ENCODE measurements around the gene CFLAR. TPM values are rescaled to one million over a fixed set of nuclear protein-coding genes. Genes with fewer than 3 reads are reported as not detected.

The CFLAR gene
- total RNA-seq, 1 experiment from 2014 or later: 7.6 TPM

DNA sequence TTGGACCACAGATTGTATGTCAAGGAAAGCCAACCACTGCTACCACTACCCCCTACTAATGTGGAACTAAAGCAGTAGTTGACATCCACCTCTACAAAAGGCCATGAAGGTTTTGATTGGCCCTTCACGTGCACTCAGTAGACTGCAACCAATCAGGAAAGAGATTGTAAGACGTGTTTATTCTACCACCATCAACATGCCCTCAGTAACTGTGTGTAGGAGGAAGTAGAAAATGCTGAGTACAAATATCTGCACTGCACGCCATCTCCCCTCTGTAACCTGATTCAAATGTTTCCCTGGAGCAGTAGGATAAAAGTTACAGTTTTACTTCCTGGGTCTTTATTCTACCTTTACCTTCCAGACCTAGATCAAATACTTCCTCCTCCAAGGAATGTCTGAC is 64.0 kb downstream of the CFLAR start:
- no peak overlapping the region for H4K91ac ChIP-seq (ENCODE audit: insufficient read length, low read depth, low read length)
- Mint-ChIP-seq H3K4me1 (peaks cover 17 to 19% of the 10 kb centered on the region in 2 experiments), H3K36me3 (ENCODE audit: insufficient read depth in 1 of 3, low read depth in 3 of 3) (peaks cover 2 to 7% (median 4%) of the 10 kb centered on the region in 3 experiments; a peak in 5 of 7 replicates), H3K4me3 (no peak overlapping the region), H3K9me3 (peaks cover 23 to 25% of the 10 kb centered on the region in 2 experiments), H3K27ac (no peak overlapping the region), H3K27me3 (ENCODE audit: low read depth) (no peaks in the 10 kb centered on the region; the same call in 1 of the 2 replicates)
- H2BK120ac ChIP-seq (ENCODE audit: low read depth, low read length, poor library complexity, severe bottlenecking): no peak overlapping the region
- no peak overlapping the region for H2BK15ac ChIP-seq (ENCODE audit: low read depth, low read length)
- H3K79me2 ChIP-seq (ENCODE audit: insufficient read depth, low read length): no peaks in the 10 kb centered on the region
- H3K4me2 ChIP-seq (ENCODE audit: insufficient read depth, insufficient read length, low read length): no peak overlapping the region
- H3K79me1 ChIP-seq (ENCODE audit: insufficient read depth, low read depth, low read length, poor library complexity, severe bottlenecking): no peaks in the 10 kb centered on the region
- H3K27me3 ChIP-seq (ENCODE audit: insufficient read depth, low read length): no peaks in the 10 kb centered on the region
- no peaks in the 10 kb centered on the region for H3K23me2 ChIP-seq (ENCODE audit: insufficient read length, low read depth, low read length, poor library complexity, severe bottlenecking)
- H3K9me3 ChIP-seq (ENCODE audit: control insufficient read depth, low read depth, low read length): peaks cover 9% of the 10 kb centered on the region
- H2AFZ ChIP-seq (ENCODE audit: low read length): no peak overlapping the region
- no CpG with 5 or more reads among the region's 3 CpGs for WGBS (ENCODE audit: extremely low coverage, insufficient read length, low lambda C conversion rate)
- H2BK5ac ChIP-seq (ENCODE audit: insufficient read length, low read length): no peak overlapping the region
- no peak overlapping the region for H3K4ac ChIP-seq (ENCODE audit: low read depth, low read length)
- TF ChIP-seq, protein P1, sequence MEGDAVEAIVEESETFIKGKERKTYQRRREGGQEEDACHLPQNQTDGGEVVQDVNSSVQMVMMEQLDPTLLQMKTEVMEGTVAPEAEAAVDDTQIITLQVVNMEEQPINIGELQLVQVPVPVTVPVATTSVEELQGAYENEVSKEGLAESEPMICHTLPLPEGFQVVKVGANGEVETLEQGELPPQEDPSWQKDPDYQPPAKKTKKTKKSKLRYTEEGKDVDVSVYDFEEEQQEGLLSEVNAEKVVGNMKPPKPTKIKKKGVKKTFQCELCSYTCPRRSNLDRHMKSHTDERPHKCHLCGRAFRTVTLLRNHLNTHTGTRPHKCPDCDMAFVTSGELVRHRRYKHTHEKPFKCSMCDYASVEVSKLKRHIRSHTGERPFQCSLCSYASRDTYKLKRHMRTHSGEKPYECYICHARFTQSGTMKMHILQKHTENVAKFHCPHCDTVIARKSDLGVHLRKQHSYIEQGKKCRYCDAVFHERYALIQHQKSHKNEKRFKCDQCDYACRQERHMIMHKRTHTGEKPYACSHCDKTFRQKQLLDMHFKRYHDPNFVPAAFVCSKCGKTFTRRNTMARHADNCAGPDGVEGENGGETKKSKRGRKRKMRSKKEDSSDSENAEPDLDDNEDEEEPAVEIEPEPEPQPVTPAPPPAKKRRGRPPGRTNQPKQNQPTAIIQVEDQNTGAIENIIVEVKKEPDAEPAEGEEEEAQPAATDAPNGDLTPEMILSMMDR (conservative IDR thresholded peaks at IDR 0.05): no peak
- no peaks in the 10 kb centered on the region for H4K20me1 ChIP-seq (ENCODE audit: control insufficient read depth, insufficient read depth, insufficient read length)
- no peak overlapping the region for H3K56ac ChIP-seq (ENCODE audit: insufficient read length, low read depth, low read length)
- H3K23ac ChIP-seq (ENCODE audit: insufficient read length, low read depth, low read length): no peak overlapping the region
- H4K5ac ChIP-seq (ENCODE audit: insufficient read length, low read depth, low read length): no peak overlapping the region
- H2AK5ac ChIP-seq (ENCODE audit: insufficient read length, low read length): no peak overlapping the region
- H3K4me1 ChIP-seq (ENCODE audit: insufficient read depth, low read length): no peaks in the 10 kb centered on the region; the same call in 1 of the 2 replicates
- H3K27ac ChIP-seq (ENCODE audit: insufficient read length, low read depth, low read length): no peak overlapping the region
- H2BK20ac ChIP-seq (ENCODE audit: low read depth, low read length, poor library complexity, severe bottlenecking): no peak overlapping the region
- H4K8ac ChIP-seq (replicated peaks; ENCODE audit: insufficient read length, low read depth, low read length): no peak overlapping the region
- H3K9ac ChIP-seq (ENCODE audit: extremely low read depth, insufficient read length, low read length): no peak overlapping the region
- no peak overlapping the region for H3K18ac ChIP-seq (ENCODE audit: insufficient read length, low read depth, low read length)
- H2BK12ac ChIP-seq (ENCODE audit: insufficient read length, low read depth, low read length): no peak overlapping the region
- no peak overlapping the region for H3T11ph ChIP-seq (ENCODE audit: low read length)
- DNase-seq: no peak
- H3K14ac ChIP-seq (ENCODE audit: insufficient read depth, low read length): no peak overlapping the region

All from H9 (cell line).